Suppressor macrophage (primary cell): ENCODE results near the gene POLE2.
A peak's percentile ranks its signal among the peaks of the same experiment; 100 is the strongest.
"Not testable (repeated sequence)": the region's sequence is repeated elsewhere in the genome, so short reads cannot be mapped to it uniquely, and the experiment has no call there.

Experiments used
- DNase-seq, 4 experiments: peaks; one replicate each; pipeline ENCODE4 v3.0.0-alpha.2; 2020 to 2022

Gene POLE2

DNA sequence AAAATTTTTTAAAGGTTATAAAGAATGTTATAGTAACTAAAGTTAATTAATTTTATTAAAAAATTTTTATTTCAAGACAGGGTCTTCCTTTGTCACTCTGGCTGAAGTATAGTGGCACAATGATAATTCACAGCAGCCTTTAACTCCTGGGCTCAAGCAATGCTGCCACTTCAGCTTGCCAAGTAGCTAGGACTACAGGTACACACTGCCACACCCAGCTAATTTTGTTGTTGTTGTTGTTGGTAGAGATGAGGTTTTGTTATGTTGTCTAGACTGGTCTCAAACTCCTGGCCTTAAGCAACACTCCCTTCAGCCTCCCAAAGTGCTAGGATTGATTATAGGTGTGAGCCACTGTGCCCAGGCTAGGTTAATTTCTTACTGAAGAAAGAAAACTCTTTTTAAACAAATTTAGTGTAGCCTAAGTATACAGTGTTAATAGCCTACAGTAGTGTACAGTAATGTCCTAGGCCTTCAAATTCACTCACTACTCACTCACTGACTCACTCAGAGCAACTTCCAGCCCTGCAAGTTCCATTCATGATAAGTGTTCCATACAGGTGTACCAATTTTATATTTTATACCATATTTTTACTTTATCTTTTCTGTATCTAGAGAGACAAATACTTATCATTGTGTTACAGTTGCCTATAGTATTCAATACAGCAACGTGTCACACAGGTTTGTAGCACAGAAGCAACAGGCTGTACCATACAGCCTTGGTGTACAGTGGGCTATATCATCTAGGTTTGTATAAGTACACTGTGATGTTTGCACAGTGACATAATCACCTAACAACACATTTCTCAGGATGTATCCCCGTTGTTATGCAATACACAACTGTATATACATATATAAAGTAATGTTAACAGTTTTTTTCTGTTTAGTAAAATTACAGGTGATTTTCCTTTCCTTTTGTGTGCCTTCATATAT lies 28.2 kb downstream of the POLE2 start:
- DNase-seq, result no peak

DNA sequence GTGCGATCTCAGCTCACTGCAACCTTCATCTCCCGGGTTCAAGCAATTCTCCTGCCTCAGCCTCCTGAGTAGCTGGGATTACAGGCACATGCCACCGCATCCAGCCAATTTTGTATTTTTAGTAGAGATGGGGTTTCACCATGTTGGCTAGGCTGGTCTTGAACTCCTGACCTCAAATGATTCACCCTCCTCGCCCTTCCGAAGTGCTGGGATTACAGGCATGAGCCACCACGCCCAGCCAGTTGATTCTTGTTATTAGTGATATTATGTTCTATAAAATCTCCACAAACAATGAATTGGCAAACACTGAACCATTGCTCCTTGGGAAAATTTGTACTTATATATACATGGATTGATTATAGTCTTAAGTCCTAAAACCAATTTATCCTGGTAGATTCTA lies 30.5 kb downstream of the POLE2 start:
- DNase-seq, result not testable (repeated sequence)

DNA sequence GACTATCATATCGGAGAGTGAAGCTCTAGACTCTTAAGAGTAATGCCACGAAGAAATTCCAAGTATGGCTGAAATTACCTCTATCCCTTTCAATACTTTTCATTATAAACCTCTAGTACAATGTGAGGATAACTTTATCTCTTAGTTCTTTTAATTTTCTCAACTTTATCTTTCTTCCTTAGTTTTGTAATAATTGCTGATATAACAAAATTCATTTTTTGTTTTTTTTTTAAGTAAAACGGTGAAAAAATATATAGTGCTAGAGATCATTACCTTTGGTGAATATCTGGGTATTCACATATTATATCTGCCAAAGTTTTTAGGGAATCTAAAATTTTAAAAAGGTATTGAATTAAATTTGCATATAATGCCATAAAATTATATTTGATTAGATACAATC lies 33.5 kb downstream of the POLE2 start:
- no peak for DNase-seq

DNA sequence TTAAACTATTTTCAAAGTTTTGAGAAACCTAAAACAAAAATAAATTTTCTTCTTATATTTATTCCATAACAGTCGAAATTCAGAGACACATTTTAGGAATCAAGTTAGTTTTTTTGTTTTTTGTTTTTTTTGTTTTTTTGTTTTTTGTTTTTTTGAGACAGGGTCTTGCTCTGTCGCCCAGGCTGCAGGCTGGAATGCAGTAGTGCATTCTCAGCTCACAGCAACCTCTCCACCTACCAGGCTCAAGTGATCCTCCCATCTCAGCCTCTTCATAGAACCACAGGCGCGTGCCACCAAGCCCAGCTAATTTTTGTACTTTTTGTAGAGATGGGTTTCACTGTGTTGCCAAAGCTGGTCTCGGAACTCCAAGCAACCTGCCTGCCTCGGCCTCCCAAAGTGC lies 34.5 kb downstream of the POLE2 start:
- no peak for DNase-seq

DNA sequence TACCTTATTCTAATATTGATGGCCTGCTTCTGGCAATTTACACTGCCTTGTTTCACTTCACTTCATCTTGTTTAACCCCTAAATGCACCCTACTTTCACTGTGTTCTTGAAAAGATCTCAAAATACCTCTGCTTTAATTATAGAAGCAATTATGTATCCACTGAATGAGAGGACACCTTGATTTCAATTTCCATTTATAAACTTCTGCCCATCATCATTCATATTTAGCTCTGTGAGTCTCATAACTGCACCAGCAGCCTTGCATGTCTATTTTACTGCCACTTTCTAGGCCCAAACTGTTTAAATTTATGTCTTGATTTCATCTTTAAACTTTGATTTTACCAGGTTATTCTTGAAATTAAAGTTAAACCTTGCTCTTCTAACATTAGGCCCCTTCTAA lies 45.9 kb downstream of the POLE2 start:
- DNase-seq, result no peak

DNA sequence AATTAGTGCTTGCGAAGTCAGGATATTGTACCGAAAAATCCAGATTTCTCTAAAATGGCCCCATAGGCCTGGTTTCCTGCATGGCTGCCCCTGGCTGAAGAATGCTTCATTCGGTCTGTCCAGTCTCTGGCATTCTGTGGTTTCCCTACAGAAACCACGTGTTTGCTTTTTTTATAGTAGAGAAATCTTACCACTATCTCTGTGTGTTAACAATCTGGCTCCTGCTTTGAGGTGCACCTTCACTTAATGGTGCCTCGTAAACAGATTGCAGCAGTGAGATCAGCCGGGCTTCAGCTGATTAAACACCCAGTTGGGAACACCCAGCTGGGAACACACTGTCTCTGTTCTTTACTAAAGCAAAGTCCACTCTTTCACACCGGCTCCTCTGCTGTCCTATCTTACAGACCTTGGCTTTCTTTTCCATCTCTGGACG lies 46.3 kb downstream of the POLE2 start:
- DNase-seq, result no peak

DNA sequence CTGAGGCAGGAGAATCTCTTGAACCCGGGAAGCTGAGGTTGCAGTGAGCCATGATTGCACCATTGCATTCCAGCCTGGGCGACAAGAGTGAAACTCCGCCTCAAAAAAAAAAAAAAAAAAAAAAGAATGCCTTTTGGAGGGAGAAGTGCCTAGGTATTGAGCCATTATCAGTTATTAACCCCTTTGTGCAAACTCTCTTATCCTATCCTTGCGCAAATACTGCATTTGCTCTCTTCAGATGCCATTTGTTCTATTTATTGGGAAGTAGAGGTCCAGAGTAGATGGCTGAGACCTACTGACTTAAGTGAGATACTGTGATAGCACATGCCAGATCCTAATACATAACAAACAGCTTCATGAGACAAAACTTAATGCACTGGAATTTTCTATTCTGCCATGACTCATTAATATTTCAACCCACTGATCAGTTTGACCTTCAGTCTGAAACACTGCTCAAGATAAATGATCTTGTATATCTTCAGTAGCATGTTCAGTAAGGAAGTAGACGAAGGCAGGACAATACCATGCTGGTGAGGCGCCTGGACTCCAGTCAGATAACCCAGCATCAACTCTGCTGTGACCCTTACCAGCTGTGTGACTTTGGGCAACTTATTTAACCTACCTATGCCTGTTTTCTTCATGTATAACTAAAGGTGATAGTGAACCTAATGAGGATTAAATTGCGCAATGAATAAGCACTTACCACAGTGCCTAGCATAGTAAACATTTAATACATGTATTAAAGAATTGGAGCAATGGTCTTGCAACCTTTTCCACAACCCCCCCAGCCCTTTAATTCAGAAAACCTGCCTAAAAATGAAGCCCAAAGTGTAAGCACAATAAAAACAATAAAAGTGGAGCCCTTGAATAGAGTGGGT lies 47.2 kb downstream of the POLE2 start:
- no peak for DNase-seq

DNA sequence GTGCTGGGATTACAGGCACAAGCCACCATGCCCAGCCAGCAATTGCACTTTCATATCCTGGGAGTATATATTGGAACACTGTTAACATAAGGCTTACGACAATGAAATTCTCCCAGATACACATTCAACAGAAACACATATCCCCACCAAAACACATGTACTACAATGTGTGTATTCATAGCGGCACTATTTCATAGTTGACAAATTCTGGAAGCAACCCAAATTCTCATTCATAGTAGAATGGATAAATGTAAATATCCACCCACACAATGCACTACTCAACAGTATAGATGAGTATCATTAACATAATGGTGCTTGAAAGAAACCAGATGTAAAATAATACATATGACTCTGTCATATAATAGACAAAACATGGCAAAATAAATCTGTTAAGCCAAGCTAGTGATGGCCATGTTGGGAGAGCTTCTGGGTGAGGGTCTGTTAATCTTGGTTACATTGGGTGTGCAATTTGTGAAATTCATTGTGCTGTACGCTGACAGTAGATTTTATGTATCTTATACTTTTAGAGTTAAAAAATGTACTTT lies 50.4 kb downstream of the POLE2 start:
- no peak for DNase-seq

DNA sequence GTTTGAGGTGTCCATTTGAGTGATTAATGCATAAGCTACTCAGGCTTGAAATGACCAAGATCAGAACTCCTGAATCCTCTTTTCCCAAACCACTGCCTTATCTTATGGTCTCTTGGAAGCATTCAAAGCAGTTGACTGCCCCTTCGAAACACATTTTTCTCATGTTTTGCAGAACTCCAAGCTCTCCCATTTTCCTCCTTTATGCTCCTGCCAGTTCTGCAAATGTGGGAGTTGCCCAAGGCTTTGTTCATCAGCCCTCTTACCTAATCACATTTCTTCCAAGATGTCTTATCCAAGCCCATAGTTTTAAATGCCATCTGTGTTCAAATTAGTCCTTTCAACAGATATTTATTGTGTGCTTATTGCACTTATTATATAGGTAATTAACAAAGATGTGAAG lies 51.1 kb downstream of the POLE2 start:
- DNase-seq, result no peak

DNA sequence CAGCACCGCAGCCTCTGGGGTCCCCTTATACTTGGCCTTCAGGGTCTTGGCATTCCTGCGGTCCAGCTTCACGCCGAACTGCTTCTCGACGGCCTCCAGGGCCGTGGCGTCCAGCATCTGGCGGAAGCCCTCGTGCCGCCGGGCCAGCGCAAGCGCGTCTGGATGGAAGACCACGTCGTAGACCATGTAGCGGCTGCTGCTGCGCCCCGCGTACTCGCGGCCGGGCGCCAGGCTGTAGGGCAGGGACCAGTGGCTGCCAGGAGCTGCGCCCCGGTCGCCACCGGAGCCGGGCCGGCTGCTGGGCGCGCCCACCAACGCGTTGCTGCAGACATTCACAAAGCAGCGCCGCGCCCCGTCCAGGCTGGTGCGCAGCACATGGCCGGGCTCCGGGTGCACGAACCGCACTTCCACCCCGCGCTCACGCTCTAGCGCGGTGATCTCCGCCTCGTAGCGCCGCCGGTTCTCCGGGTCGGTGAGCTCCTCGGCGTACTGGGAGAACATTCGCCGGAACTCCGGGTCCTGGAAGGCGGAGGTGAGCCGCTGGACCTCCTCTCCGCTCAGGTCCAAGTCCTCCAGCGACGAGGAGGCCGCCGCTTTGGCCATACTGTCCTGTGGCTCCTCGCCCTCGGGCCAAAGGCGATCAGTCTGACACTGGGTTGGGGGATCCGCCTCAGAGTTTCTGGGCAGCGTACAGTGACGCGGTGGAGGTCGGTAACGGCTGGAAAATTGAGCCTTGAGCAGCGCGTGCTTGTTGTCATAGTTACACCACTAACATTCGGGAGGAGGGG lies 53.3 kb downstream of the POLE2 start, which contains the start of gene DNAAF2:
Gene DNAAF2 (minus strand): TSS at position 698 of the 788 bp plus-strand sequence. CDS start 95 bp downstream, at position 603.
- DNase-seq, result peak; percentile 50 to 78 (median 68)

DNA sequence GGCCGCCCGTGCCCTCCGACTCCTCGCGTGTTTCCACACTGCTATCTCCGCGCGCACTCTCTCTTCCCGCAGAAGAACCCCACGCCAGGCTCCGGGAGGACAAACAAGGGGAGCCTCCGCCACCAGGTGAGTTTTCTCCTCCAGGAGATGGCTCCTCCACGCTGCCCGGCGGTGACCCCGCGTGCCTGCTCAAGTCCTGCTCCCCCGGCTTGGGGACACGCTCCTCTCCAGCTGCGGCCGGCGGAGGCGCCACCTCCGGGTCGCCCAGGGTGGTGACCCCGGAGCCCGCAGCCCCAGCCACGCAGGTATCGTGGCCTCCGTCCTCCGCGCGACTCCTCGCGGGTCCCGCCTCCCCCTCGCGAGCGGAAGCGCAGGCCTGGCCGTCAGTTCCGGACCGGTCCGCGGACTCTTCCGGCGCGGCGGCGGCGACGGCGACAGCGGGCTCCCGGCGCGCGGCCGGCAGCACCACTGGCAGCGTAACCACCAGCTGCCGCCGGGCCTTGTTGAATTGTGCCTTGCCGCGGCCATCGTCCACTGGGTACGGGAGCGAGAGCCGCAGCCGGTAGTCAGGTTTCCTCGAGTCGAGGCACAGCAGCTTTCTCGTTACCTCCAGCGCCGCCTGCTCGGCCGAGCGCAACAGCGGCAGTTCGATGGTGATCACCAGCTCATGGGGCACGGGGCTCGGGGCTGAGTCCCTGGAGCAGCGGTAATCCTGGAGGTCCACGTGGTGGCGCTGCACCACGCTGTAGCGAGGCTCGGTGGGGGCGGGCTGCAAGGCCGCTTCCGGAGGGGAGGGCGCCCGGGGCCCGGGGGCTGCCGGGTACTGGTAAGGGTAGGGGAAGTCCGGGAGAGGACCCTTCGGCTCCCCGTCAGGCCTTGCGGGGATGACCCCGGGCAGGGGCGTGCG lies 54.1 kb downstream of the POLE2 start:
- peak; percentile 95 to 97 (median 96) for DNase-seq

DNA sequence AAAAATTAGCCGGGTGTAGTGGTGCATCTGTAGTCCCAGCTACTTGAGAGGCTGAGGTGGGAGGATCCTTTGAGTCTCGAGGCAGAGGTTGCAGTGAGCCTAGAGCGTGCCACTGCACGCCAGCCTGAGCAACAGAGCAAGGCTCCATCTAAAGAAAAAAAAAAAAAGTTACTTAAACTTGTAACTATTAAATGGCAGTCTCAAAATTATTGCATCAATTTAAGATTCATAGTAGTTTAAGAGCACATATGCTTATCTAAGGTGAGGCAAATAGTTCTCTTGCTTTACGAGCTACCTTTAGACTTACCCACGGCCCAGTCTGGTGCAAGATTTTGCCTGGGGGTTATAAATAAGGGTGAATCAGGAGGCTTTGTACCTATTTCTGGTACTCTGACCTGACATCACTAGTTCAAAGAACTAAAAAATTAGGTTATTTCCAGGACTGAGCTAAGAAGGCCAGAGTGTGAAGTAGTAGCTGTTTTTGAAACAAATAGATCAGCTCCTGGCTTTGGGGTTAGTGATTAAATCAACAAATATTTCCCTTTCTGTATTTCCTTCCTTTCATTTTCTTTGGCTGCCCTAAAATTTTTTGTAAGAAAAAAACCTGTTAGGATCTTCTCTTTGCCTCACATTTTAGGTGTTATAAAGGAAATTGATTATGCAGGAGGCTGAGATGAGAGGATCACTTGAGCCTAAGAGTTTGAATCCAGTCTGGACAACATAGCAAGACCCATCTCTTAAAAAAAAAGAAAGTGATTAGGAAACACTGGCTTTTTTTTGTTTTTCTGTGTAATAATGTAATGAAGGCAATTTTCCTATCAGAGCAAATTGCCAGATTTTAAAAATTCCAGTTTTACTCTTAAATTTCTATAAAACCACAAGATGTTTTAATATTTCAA lies 63.8 kb downstream of the POLE2 start:
- DNase-seq, result no peak

DNA sequence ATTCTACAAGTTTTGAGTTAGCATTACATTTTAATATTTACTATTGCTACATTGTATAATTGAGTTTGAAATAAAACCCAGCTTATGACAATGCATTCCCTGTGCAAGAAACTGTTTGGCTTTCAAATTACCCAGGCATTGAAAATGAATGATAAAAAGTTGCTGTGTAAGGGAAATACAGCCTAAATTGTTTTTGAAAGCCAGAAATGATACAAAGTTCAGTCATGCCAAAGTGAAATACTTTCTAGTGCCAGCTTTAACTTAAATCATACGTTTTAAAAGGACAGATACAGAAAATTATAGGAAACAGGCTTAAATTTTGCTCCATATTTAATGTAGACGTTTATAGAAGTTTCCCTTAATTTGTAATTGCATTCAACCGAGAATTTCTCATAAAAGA lies 64.6 kb downstream of the POLE2 start:
- DNase-seq, result no peak

DNA sequence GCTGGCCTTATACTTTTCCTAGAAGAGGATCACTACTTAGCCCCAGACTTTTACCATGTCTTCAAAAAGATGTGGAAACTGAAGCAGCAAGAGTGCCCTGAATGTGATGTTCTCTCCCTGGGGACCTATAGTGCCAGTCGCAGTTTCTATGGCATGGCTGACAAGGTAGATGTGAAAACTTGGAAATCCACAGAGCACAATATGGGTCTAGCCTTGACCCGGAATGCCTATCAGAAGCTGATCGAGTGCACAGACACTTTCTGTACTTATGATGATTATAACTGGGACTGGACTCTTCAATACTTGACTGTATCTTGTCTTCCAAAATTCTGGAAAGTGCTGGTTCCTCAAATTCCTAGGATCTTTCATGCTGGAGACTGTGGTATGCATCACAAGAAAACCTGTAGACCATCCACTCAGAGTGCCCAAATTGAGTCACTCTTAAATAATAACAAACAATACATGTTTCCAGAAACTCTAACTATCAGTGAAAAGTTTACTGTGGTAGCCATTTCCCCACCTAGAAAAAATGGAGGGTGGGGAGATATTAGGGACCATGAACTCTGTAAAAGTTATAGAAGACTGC lies 65.9 kb downstream of the POLE2 start:
- no peak for DNase-seq

DNA sequence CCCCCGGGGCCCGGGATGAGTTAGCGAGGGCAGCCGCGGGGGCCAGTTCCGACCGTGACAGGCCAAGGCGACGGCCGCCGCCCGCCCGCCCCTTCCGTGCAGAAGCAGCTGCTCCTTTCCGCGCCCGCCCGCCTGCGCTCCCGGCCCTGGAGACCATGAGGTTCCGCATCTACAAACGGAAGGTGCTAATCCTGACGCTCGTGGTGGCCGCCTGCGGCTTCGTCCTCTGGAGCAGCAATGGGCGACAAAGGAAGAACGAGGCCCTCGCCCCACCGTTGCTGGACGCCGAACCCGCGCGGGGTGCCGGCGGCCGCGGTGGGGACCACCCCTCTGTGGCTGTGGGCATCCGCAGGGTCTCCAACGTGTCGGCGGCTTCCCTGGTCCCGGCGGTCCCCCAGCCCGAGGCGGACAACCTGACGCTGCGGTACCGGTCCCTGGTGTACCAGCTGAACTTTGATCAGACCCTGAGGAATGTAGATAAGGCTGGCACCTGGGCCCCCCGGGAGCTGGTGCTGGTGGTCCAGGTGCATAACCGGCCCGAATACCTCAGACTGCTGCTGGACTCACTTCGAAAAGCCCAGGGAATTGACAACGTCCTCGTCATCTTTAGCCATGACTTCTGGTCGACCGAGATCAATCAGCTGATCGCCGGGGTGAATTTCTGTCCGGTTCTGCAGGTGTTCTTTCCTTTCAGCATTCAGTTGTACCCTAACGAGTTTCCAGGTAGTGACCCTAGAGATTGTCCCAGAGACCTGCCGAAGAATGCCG lies 66.7 kb downstream of the POLE2 start:
- peak; percentile 88 to 95 (median 92) for DNase-seq

DNA sequence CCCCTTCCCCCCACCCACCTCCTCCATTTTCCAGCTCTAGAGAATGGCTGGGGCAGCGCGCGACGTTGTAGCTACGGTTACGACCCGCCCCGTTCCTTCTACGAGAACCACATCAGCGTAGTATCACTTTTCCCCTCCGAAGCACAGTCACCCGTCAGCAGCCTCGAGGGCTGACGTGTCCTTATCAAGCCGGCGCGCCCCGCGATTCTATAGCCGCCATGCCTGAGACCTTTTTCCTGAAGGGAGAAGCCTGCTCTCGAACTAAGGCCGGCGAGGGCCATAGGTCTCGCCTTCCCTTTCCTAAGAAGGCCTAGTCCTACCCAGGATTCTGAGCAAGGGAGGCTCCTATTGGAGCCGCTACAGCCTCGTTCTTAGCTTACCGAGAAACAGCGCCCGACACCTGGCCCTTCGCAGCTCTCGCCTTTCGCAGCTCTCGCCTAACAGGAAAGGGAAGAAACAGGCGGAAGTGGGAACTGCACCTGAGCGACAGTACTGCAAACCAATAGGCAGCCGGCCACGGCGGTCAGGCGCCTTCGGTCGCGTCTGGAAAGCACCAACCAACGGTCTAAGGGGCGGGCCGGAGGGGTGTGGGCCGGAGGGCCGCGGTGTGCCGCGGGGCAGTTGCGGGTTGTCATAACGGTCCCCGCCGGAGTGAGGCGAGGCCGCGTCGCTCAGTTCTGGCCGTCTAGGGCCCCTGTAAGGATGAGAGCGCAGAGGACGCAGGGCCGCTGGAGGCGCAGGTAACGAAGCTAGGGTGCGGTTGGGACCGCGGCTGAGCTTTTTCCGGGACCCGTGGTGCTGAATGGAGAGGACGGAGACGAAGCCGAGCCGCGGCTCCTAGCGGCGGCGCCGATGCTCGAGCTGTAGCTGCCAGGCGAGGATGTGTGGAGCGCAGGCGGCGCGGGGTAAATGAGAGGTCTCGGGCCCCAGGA lies 67.6 kb downstream of the POLE2 start, which contains the start of the genes MGAT2 and RPL36AL:
Gene MGAT2 (plus strand): TSS at position 618 of the 932 bp plus-strand sequence. CDS start 470 bp downstream, outside the sequence.
Gene RPL36AL (minus strand): TSS at position 445 of the 932 bp plus-strand sequence. CDS start 1,522 bp downstream, outside the sequence.
- peak; percentile 98 to 99 (median 99) for DNase-seq

DNA sequence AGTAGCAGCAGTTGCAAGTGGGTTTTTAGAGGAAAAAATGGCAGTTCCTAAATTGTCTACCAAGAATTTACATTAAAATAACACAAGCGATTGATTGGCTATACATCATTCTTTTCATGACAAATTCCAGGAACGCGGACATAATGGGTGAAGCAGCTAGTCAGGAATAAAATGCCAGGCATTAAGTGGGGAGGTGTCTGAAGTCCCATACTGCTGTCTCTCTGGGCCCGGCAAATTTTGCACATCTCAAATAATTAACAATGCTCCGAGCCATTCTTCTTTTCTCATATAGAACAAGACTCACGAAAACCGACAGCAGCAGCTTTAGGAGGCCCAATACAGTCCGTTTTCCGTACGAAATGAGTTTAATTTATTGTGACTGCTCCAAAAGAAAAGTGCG lies 68.3 kb downstream of the POLE2 start:
- DNase-seq, result no peak
